Thyroid gland (tissue), 4 donors: ENCODE data around the gene DTX2.
"Not testable (repeated sequence)": the region's sequence is repeated elsewhere in the genome, so short reads cannot be mapped to it uniquely, and the experiment has no call there.

Experiments
- CTCF ChIP-seq, 6 experiments: fragments of 200-600 bp in 3 of 6; fragments of 450-650 bp in 3 of 6; sonication (generic) in 3 of 6; IDR thresholded peaks; one replicate each; pipeline ENCODE4 v1.5.1; 2016 to 2019; ENCODE audit warnings: antibody characterized with exemption in 6 of 6, mild to moderate bottlenecking in 2 of 6, inconsistent platforms in 1 of 6, moderate library complexity in 1 of 6
- POLR2A ChIP-seq, 2 donors: fragments of 450-650 bp; IDR thresholded peaks; one replicate each; pipeline ENCODE4 v1.6.1; 2017; ENCODE audit warnings: antibody characterized with exemption in 2 of 2, mild to moderate bottlenecking in 2 of 2, moderate library complexity in 1 of 2

GRCh38 chr7:76484456-76484855, 22.9 kb downstream of the DTX2 start:
- not testable (repeated sequence) for TF ChIP-seq CTCF, POLR2A (IDR thresholded peaks at IDR 0.05)
